Measurements from ENCODE around the gene NSD1. TPM values are rescaled to one million over a fixed set of nuclear protein-coding genes. Genes with fewer than 3 reads are reported as not detected.

NSD1 gene
- total RNA-seq, 4 donors from 2014 or later = 25.4 to 32.7 (median 29.0) TPM

- ATAC-seq (no peak), DNase-seq (no peak)
- TF ChIP-seq POLR2A (IDR thresholded peaks at IDR 0.05) = no peak
- TF ChIP-seq, protein P1, sequence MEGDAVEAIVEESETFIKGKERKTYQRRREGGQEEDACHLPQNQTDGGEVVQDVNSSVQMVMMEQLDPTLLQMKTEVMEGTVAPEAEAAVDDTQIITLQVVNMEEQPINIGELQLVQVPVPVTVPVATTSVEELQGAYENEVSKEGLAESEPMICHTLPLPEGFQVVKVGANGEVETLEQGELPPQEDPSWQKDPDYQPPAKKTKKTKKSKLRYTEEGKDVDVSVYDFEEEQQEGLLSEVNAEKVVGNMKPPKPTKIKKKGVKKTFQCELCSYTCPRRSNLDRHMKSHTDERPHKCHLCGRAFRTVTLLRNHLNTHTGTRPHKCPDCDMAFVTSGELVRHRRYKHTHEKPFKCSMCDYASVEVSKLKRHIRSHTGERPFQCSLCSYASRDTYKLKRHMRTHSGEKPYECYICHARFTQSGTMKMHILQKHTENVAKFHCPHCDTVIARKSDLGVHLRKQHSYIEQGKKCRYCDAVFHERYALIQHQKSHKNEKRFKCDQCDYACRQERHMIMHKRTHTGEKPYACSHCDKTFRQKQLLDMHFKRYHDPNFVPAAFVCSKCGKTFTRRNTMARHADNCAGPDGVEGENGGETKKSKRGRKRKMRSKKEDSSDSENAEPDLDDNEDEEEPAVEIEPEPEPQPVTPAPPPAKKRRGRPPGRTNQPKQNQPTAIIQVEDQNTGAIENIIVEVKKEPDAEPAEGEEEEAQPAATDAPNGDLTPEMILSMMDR (IDR thresholded peaks at IDR 0.05 in 4 of 5, conservative IDR thresholded peaks at IDR 0.05 in 1 of 5) = no peak
- in situ Hi-C loops (cut with MboI; ENCODE audit: low sequenced_read_pairs in 4 of 4) = no loop called here
- peak overlapping the region; percentile 76 to 93 (median 86) for H3K4me3 ChIP-seq
- peaks cover 0 to 26% of the 10 kb centered on the region in 2 donors for H3K36me3 ChIP-seq
- peak overlapping the region; percentile 89 to 92 (median 90) for H3K27ac ChIP-seq
- intact Hi-C loops (cut with DNase I; ENCODE audit: low total_unique reads) = loop anchor here (5.0 to 10.0 kb wide), 2 partner anchors 130 to 168 kb away; partner anchors contain the start of genes PRELID1, RAB24 and UIMC1
- no peaks in the 10 kb centered on the region for H3K27me3 ChIP-seq
- peaks cover 41 to 44% of the 10 kb centered on the region in 2 donors for H3K4me1 ChIP-seq
- no peaks in the 10 kb centered on the region for H3K9me3 ChIP-seq
Measured at GRCh38 chr5:177134697-177135225, 1.2 kb downstream of the NSD1 start.

DNA sequence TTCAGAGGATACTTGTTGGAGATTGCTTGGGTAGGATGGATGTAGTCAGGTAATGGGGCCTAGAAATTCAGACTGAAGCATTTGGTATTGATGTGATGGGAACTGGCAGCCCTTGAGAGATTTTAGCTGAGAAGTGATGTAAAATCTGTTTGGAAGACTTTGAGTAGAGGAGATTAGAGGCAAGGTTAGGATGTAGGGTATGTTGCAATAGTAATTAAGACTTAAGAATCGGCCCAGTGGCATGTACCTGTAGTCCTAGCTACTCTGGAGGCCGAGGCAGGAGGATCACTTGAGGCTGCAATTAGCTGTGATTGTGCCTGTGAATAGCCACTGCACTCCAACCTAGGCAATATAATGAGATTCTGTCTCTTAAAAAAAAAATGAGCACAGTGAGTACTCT is 6.7 kb downstream of the NSD1 start:
- in situ Hi-C loops (cut with MboI; ENCODE audit: low sequenced_read_pairs in 4 of 4) (no loop called here), intact Hi-C loops (cut with DNase I; ENCODE audit: low total_unique reads) (no loop called here)
- Histone ChIP-seq H3K27me3 (no peaks in the 10 kb centered on the region), H3K4me3 (no peak overlapping the region), H3K9me3 (no peaks in the 10 kb centered on the region), H3K27ac (no peak overlapping the region), H3K36me3 (peaks cover 0 to 23% of the 10 kb centered on the region in 2 donors), H3K4me1 (peaks cover 58 to 63% of the 10 kb centered on the region in 2 donors)
- ATAC-seq (no peak), DNase-seq (no peak)
- TF ChIP-seq POLR2A (IDR thresholded peaks at IDR 0.05) = no peak
- TF ChIP-seq, protein P1 (IDR thresholded peaks at IDR 0.05 in 4 of 5, conservative IDR thresholded peaks at IDR 0.05 in 1 of 5) = no peak

GRCh38 chr5:177141496-177141895 is 7.9 kb downstream of the NSD1 start:
- TF ChIP-seq POLR2A (IDR thresholded peaks at IDR 0.05) = no peak
- TF ChIP-seq, protein P1 (IDR thresholded peaks at IDR 0.05 in 4 of 5, conservative IDR thresholded peaks at IDR 0.05 in 1 of 5) = no peak
- no peak overlapping the region for H3K27ac ChIP-seq
- no peak for ATAC-seq
- peaks cover 46 to 51% of the 10 kb centered on the region in 2 donors for H3K4me1 ChIP-seq
- in situ Hi-C loops (cut with MboI; ENCODE audit: low sequenced_read_pairs in 4 of 4) (no loop called here), intact Hi-C loops (cut with DNase I; ENCODE audit: low total_unique reads) (no loop called here)
- no peak for DNase-seq
- peaks cover 0 to 15% of the 10 kb centered on the region in 2 donors for H3K36me3 ChIP-seq
- no peaks in the 10 kb centered on the region for H3K27me3 ChIP-seq
- H3K9me3 ChIP-seq = no peaks in the 10 kb centered on the region
- H3K4me3 ChIP-seq = no peak overlapping the region

- peak overlapping the region in 1 of 4 donors; percentile 17 for H3K27ac ChIP-seq
Measured at GRCh38 chr5:177142098-177142611, 8.6 kb downstream of the NSD1 start.

GRCh38 chr5:177142778-177143177 is 9.2 kb downstream of the NSD1 start:
- peaks cover 33 to 38% of the 10 kb centered on the region in 2 donors for H3K4me1 ChIP-seq
- DNase-seq (no peak), ATAC-seq (no peak)
- H3K27ac ChIP-seq = no peak overlapping the region
- intact Hi-C loops (cut with DNase I; ENCODE audit: low total_unique reads) (no loop called here), in situ Hi-C loops (cut with MboI; ENCODE audit: low sequenced_read_pairs in 4 of 4) (no loop called here)
- H3K27me3 ChIP-seq = no peaks in the 10 kb centered on the region
- H3K9me3 ChIP-seq = no peaks in the 10 kb centered on the region
- peaks cover 0 to 7% of the 10 kb centered on the region in 2 donors for H3K36me3 ChIP-seq
- no peak for TF ChIP-seq POLR2A (IDR thresholded peaks at IDR 0.05)
- TF ChIP-seq, protein P1 (IDR thresholded peaks at IDR 0.05 in 4 of 5, conservative IDR thresholded peaks at IDR 0.05 in 1 of 5) = no peak
- H3K4me3 ChIP-seq = no peak overlapping the region

More at GRCh38 chr5:177142098-177142611, 8.6 kb downstream of the NSD1 start:
- DNase-seq (no peak), ATAC-seq (no peak)
- TF ChIP-seq POLR2A (IDR thresholded peaks at IDR 0.05) = no peak
- no peaks in the 10 kb centered on the region for H3K9me3 ChIP-seq
- in situ Hi-C loops (cut with MboI; ENCODE audit: low sequenced_read_pairs in 4 of 4) = no loop called here
- H3K4me1 ChIP-seq = peaks cover 39 to 45% of the 10 kb centered on the region in 2 donors
- H3K27me3 ChIP-seq = no peaks in the 10 kb centered on the region
- H3K36me3 ChIP-seq = peaks cover 0 to 9% of the 10 kb centered on the region in 2 donors
- intact Hi-C loops (cut with DNase I; ENCODE audit: low total_unique reads) = no loop called here
- no peak overlapping the region for H3K4me3 ChIP-seq

Measured in gastrocnemius medialis (tissue), 4 donors.